Activated CD4-positive, CD25-positive, alpha-beta regulatory T cell treated with anti-CD3 and anti-CD28 coated beads, Interleukin-2, amount 50 U/mL, for 72 hours (primary cell): ENCODE measurements around the gene PLA2G4A.

Source experiments
- DNase-seq: peaks from one replicate; pipeline ENCODE4 v3.0.0; 2021

PLA2G4A gene

GRCh38 chr1:186925881-186926669 is 97.3 kb downstream of the PLA2G4A start:
- DNase-seq, result no peak

DNA sequence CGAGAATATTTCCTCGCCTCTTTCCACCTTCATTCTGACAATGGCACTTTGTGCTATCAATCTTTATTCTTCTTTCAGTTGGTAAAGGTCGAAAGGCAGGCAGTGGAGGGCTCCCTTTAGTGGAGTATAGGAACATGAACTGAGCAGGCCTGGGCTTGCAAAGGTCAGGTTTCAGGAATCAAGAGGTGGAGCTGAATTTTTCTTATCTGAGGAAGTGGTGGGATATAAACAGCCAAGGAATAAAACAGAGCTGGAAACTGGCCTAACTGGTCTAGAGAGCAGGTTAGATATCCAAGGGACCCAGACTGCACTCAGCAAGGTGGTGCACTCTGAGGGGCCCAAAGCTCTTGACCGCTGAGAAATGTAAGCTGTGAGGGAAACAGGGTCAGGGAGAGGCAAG is 99.1 kb downstream of the PLA2G4A start:
- DNase-seq, result no peak

DNA sequence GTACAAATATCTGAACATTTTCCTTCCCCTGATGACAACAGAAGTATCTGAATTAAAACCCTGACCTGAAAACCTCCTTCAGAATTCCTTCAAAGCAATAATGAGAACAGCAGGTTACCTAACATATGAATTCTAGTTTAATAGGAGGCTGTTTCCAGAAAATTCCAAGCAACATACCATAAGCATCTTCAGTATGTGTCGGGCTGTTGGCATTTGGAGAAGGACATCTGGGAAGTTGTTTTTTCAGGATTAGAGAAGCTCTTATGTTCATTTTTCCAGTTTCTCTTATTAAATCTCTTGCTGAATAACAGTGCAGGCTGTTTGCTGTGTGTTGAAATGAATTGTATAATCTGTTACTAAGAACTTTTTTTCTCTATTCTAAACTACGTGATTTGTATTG is 101.5 kb downstream of the PLA2G4A start:
- no peak for DNase-seq

- no peak for DNase-seq
Measured at GRCh38 chr1:186937016-186937670, 108.4 kb downstream of the PLA2G4A start.

- no peak for DNase-seq
Measured at GRCh38 chr1:186943891-186944686, 115.3 kb downstream of the PLA2G4A start.

DNA sequence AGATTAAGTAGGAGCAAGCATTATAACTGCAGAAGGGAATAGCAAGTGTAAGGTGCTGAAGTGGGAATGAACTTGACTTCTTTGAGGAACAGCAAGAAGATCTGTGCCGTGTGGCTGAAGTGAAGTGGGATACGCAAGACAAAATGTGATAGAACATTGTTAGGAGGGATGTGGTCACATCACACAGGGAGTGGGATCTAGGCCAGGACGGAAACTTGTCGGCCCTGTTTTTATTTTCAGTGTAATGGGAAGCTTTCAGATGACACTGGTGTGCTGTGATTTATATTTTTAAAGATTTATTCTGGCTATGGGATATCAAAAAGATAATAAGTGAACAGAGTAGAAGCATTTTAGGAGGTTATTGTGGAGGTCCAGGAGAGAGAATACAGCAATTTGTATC is 116.4 kb downstream of the PLA2G4A start:
- DNase-seq, result no peak

DNA sequence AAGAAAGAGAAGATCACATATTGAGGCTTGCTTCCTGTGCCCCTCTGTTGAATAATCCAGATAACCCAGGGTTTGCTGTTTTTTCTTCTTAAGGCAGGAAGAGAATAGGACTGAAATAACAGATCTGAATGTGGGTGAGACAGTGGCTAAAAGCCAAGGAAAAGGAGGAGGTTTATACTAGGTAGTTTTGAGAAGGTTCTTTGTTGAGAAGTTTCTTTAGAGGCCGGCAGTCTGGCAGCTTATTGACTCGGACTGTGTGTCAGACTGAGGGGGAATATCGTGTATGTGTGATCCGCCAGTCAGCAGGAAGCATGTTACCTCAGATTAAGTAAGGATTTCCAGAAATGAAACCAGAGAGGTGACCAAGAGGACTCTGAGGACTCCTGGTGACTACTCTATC is 119.8 kb downstream of the PLA2G4A start:
- no peak for DNase-seq

DNA sequence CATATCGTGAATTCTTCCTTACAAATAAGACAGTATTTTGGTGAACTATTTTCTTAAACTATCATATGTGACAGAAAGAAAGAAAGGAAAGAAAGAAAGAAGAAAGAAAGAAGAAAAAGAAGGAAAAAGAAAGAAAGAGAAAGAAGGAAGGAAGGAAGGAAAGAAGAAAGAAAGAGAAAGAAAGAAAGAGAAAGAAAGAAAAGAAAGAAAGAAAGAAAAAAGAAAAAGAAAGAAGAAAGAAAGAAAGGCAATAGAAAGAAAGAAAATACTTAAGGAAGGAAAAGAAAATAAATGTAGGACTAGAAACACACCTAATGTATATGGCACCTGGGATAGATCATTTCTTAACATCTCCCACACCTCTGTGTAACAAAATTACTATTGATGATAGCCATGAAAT is 120.4 kb downstream of the PLA2G4A start:
- DNase-seq, result no peak

- no peak for DNase-seq
Measured at GRCh38 chr1:186950547-186950946, 121.8 kb downstream of the PLA2G4A start.

DNA sequence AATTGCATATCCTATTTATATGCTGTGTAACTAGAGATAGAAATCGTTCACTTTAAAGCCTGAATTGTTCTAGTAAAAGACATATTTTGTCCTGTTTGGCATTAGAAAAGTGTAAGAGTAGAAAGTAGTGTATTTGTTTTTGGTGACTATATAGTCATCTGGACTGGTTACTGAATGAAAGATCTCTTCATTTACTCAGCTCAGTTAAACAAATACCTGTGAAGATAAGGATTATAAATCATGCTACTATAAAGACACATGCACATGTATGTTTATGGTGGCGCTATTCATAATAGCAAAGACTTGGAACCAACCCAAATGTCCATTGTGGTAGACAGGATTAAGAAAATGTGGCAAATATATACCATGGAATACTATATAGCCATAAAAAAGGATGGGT is 125.1 kb downstream of the PLA2G4A start:
- no peak for DNase-seq

GRCh38 chr1:186957314-186957713 is 128.6 kb downstream of the PLA2G4A start:
- DNase-seq, result no peak

GRCh38 chr1:186958520-186958919 is 129.8 kb downstream of the PLA2G4A start:
- no peak for DNase-seq

- no peak for DNase-seq
Measured at GRCh38 chr1:186960861-186961260, 132.1 kb downstream of the PLA2G4A start.

- DNase-seq, result no peak
Measured at GRCh38 chr1:186965847-186966246, 137.1 kb downstream of the PLA2G4A start.

DNA sequence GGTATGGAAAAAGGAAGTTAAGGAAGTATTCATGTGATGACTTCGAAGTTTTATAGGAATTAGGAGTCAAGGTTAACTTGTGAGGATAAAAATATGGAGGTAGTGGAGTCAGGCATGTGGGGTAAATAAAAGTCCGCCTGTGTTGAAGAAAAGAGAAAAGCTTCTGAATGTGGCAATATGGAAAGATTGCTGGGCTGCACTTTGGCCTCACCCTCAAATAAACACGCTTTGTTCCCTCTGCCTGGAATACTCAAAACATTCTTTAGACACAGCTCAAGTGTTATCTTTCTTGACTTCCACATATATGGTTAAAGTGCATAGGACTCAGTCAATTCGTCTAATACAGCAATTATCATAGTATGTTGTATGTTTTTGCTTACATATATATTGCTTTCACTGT is 137.7 kb downstream of the PLA2G4A start:
- no peak for DNase-seq

GRCh38 chr1:186967656-186968394 is 139.1 kb downstream of the PLA2G4A start:
- no peak for DNase-seq

GRCh38 chr1:186974774-186975181 is 146.0 kb downstream of the PLA2G4A start:
- DNase-seq, result no peak

DNA sequence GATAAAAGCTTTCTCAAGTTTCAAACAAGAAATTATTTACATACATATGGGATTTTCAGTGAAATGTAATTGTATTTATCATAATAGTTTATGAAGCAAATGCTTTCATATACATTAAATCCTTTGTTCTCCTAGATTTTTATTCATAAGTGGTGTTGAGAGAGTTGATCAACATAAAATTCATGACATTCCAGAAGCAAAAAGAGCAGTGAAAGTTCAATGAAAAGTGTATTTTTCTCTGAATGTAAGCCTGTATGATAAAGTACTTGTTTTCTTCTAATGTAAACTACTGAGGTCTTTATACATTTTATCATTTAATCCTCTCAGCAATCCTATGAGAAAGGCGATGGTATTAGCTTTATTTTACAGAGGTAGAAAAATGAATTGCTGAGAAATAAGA is 146.5 kb downstream of the PLA2G4A start:
- DNase-seq, result no peak

- no peak for DNase-seq
Measured at GRCh38 chr1:186976700-186977099, 148.0 kb downstream of the PLA2G4A start.

- DNase-seq, result no peak
Measured at GRCh38 chr1:186977266-186977957, 148.7 kb downstream of the PLA2G4A start.

DNA sequence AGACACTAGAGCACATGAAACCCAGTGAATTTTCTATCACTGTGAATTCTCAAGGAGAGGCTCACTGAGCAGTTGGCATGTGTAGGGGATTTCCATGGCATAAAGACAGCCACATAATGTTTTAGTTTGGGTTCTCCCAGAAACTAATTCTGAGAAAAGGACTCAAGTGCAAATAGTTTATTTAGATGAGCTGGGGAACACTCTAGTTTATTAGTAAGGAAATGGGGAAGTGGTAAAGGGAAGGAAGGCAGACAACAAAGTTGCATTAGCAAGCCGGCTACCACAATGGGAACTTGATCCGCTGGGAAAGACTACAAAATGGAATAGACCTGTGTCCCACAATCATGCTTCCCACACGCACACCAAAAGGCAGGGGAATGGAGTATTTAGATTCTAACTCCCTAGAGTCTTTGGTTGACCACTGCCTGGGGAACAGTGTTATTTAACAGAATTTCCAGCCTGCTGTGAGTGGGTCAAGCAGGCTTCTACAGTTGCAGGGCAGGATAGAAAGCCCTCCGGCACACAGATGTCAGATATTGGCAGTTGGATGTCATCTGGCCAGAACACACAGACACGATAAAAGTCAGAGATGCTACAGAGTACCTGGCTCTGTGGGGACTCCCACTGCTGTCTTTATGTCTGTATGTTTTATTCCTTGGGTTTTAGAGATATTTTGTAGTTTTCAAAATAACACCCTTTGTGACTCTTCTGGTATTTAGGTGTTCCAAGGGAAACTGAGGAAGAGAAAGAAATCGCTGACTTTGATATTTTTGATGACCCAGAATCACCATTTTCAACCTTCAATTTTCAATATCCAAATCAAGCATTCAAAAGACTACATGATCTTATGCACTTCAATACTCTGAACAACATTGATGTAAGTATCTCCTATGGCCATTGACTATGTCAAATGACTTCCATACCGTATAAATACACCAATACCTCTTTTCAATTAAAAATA is 150.1 kb downstream of the PLA2G4A start:
- DNase-seq, result no peak
